Transverse colon (tissue), 4 donors: ENCODE measurements around the gene ALKBH4. TPM values are rescaled to one million over a fixed set of nuclear protein-coding genes. Genes with fewer than 3 reads are reported as not detected.
A peak's percentile ranks its signal among the peaks of the same experiment; 100 is the strongest.

Source experiments
- DNase-seq: peaks from one replicate; pipeline ENCODE4 v3.0.0-alpha.2; 2019
- H3K27ac ChIP-seq, 4 donors: fragments of 200-600 bp; sonication (generic); 2 replicates each; pipeline ENCODE4 v1.5.1; 2016 to 2018; ENCODE audit warnings: inconsistent platforms in 4 of 4
- H3K27me3 ChIP-seq: fragments of 200-600 bp; sonication (generic); 2 replicates; pipeline ENCODE4 v1.5.1; 2017; ENCODE audit warnings: inconsistent platforms
- H3K36me3 ChIP-seq, 4 donors: fragments of 200-600 bp; sonication (generic); 2 replicates each; pipeline ENCODE4 v1.5.1; 2017 to 2019; ENCODE audit warnings: inconsistent platforms in 4 of 4
- H3K4me1 ChIP-seq, 4 donors: fragments of 200-600 bp; sonication (generic); 2 replicates each; pipeline ENCODE4 v1.5.1; 2017 to 2020; ENCODE audit warnings: inconsistent platforms in 4 of 4
- H3K4me3 ChIP-seq, 4 donors: fragments of 200-600 bp; sonication (generic); 1 replicate in 1 of 4; 2 replicates in 3 of 4; pipeline versions ENCODE4 v1.5.1 to v1.6.1; 2017 to 2019; ENCODE audit warnings: inconsistent platforms in 4 of 4
- H3K9me3 ChIP-seq, 2 donors: fragments of 200-600 bp; sonication (generic); 2 replicates each; pipeline ENCODE4 v1.5.1; 2017 to 2019; ENCODE audit warnings: inconsistent platforms in 2 of 2
- CTCF ChIP-seq, 5 experiments: fragments of 200-600 bp in 3 of 5; fragments of 450-650 bp in 2 of 5; sonication (generic) in 3 of 5; IDR thresholded peaks; 1 replicate in 2 of 5; 2 replicates in 3 of 5; pipeline ENCODE4 v1.5.1; 2016 to 2017; ENCODE audit warnings: antibody characterized with exemption in 5 of 5, inconsistent platforms in 3 of 5, mild to moderate bottlenecking in 2 of 5, moderate library complexity in 1 of 5
- EP300 ChIP-seq: sonication (generic); formaldehyde crosslinking; IDR thresholded peaks from one replicate; pipeline ENCODE4 v1.6.1; 2017; ENCODE audit warnings: antibody characterized with exemption, low read depth
- POLR2A ChIP-seq: fragments of 450-650 bp; IDR thresholded peaks from one replicate; pipeline ENCODE4 v1.6.1; 2016; ENCODE audit warnings: antibody characterized with exemption, mild to moderate bottlenecking, moderate library complexity
- POLR2AphosphoS5 ChIP-seq, 3 donors: sonication (generic); formaldehyde crosslinking; IDR thresholded peaks; one replicate each; pipeline ENCODE4 v1.6.1; 2016; ENCODE audit warnings: antibody characterized with exemption in 3 of 3
- WGBS, 2 donors: methylation state at CpG; one replicate each; pipeline ENCODE4 v1.1.5; 2018; ENCODE audit warnings: low coverage in 1 of 2; 5-methylcytosine and 5-hydroxymethylcytosine counted together
- in situ Hi-C, 4 donors: fragments of 200-750 bp; cut with MboI; loops; one replicate each; pipeline versions ENCODE4 v1.15.0 to v1.15.1; 2017; ENCODE audit warnings: low sequenced_read_pairs in 3 of 4, low pct_ligation_motif_present in 1 of 4, low pct_unique_long_range_greater_than_20kb in 1 of 4
- intact Hi-C: fragments of 100-400 bp; cut with DNase I; formaldehyde crosslinking; loops from one replicate; pipeline ENCODE4 v1.15.1; 2023; ENCODE audit warnings: low total_unique reads
- total RNA-seq, 4 donors: library from RNA; depleted of rRNA; stranded (reverse); fragments of >200 nt; gene quantifications; one replicate each; pipeline ENCODE4 v1.1.0, GENCODE V29; 2016

ALKBH4 gene
- total RNA-seq, 4 donors from 2014 or later: 1.8 to 21.3 (median 14.0) TPM

DNA sequence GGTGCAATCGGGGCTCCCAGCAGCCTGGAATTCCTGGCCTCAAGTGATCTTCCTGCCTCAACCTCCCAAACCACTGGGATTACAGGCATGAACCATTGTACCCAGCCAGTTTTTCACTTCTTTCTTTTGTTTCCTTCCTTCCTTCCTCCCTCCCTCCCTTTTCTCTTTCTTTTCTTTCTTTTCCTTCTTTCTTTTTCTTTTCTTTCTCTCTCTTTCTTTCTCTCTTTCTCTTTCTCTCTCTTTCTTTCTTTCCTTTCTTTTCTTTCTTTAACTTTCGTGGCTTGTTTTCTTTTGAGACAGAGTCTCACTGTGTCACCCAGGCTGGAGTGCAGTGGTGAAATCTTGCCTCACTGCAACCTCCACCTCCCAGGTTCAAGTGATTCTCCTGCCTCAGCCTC lies 19.0 kb downstream of the ALKBH4 start:
- Histone ChIP-seq H3K4me1 (no peaks in the 10 kb centered on the region), H3K9me3 (no peaks in the 10 kb centered on the region), H3K4me3 (no peak overlapping the region), H3K27ac (peak overlapping the region in 2 of 4 donors; percentile 4 to 31), H3K36me3 (no peaks in the 10 kb centered on the region), H3K27me3 (no peaks in the 10 kb centered on the region)
- intact Hi-C loops (no loop called here), in situ Hi-C loops (no loop called here)
- 79% methylated on average over 2 of the region's 2 CpGs; no CpG with 5 or more reads in 1 of the 2 donors for WGBS, 2 donors
- no peak for TF ChIP-seq CTCF (IDR thresholded peaks at IDR 0.05)
- no peak for TF ChIP-seq POLR2AphosphoS5 (IDR thresholded peaks at IDR 0.05)
- TF ChIP-seq POLR2A: no peak
- TF ChIP-seq EP300: no peak
- no peak for DNase-seq

DNA sequence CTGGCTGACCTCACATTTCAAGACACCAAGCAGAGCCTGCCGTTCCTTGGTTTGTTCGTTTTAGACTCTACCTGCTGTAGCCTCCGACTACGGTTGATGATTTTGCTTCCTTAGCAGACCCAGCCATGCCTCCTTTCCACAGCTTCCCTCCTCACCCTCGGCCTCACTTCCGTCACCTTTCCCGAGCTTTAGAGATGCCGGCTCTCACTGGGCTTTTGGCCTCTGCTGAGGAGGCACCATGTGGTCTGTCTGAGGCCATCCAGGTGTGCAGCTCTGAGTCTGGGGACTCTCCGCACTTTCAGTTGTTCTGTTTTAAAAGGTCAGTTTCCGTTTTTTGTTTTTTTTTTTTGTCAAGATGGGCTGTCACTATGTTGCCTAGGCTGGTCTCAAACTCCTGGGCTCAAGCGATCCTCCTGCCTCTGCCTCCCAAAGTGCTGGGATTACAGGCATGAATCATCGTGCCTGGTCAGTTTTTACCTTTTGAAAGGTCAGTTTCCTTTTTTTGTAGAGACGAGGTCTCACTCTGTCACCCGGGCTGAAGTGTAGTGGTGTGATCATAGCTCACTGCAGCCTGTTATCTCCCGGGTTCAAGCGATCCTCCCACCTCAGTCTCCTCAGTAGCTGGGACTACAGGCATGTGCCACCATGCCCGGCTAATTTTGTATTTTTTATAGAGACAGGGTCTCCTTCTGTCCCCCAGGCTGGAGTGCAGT lies 19.5 kb downstream of the ALKBH4 start:
- Histone ChIP-seq H3K36me3 (no peaks in the 10 kb centered on the region), H3K4me1 (no peaks in the 10 kb centered on the region), H3K9me3 (no peaks in the 10 kb centered on the region), H3K27ac (peak overlapping the region in 2 of 4 donors; percentile 4 to 57), H3K27me3 (no peaks in the 10 kb centered on the region), H3K4me3 (no peak overlapping the region)
- DNase-seq: peak; percentile 54
- intact Hi-C loops (no loop called here), in situ Hi-C loops (no loop called here)
- no peak for TF ChIP-seq POLR2AphosphoS5 (IDR thresholded peaks at IDR 0.05)
- no peak for TF ChIP-seq POLR2A
- TF ChIP-seq EP300: no peak
- TF ChIP-seq CTCF (IDR thresholded peaks at IDR 0.05): no peak
- 71 to 80% methylated on average over 9 to 17 of the region's 17 CpGs for WGBS, 2 donors

DNA sequence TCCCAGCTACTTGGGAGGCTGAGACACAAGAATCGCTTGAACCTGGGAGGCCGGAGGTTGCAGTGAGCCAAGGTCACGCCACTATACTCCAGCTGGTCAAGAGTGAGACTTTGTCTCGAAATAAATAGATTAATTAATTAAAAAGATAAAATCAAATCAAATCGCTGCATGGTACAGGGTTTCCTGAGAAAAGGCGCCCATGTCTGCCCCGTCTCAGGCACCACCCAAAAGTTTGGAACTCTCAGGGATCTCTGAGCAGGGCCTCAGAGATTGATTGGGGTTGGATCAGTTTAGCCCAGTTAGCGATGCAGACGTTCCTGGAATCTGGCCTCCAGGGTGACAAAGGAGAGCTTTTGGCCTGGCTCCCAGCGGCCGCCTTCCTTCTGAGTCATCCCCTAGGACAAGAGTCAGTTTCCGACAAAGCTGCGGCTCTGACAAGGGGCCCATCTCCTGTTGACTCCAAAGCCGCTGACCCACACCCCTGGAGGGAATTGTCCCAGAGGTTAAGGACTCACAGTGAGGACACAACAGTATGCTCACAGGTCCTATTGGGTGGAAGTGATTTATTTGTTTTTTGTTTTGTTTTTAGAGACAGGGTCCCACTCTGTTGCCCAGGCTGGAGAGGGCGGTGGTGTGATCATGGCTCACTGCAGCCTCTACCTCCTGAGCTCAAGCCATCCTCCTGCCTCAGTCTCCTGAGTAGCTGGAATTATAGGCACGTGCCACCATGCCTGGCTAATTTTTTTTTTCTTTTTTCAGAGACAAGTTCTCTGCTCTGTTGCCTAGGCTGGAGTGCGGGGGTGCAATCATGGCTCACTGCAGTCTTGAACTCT lies 24.5 kb downstream of the ALKBH4 start:
- H3K4me1 ChIP-seq: no peaks in the 10 kb centered on the region
- no peaks in the 10 kb centered on the region for H3K9me3 ChIP-seq
- intact Hi-C loops (no loop called here), in situ Hi-C loops (no loop called here)
- H3K27ac ChIP-seq: peak overlapping the region in 3 of 4 donors; percentile 29 to 41 (median 32)
- 85 to 91% methylated on average over 3 to 17 of the region's 17 CpGs for WGBS, 2 donors
- no peaks in the 10 kb centered on the region for H3K27me3 ChIP-seq
- TF ChIP-seq POLR2AphosphoS5 (IDR thresholded peaks at IDR 0.05): no peak
- no peak for TF ChIP-seq EP300
- no peak for TF ChIP-seq CTCF (IDR thresholded peaks at IDR 0.05)
- no peak for TF ChIP-seq POLR2A
- H3K36me3 ChIP-seq: no peaks in the 10 kb centered on the region
- no peak overlapping the region for H3K4me3 ChIP-seq
- no peak for DNase-seq

- Histone ChIP-seq H3K9me3 (no peaks in the 10 kb centered on the region), H3K4me3 (no peak overlapping the region), H3K27ac (no peak overlapping the region), H3K36me3 (no peaks in the 10 kb centered on the region), H3K4me1 (peaks cover 14 to 27% (median 21%) of the 10 kb centered on the region in 4 donors), H3K27me3 (no peaks in the 10 kb centered on the region)
- DNase-seq: no peak
- intact Hi-C loops: no loop called here
- in situ Hi-C loops: no loop called here
- TF ChIP-seq EP300: no peak
- TF ChIP-seq POLR2AphosphoS5 (IDR thresholded peaks at IDR 0.05): no peak
- no peak for TF ChIP-seq CTCF (IDR thresholded peaks at IDR 0.05)
- TF ChIP-seq POLR2A: no peak
- 82 to 87% methylated on average over 6 to 10 of the region's 10 CpGs for WGBS, 2 donors
Observed at GRCh38 chr7:102436118-102436517, 28.5 kb downstream of the ALKBH4 start.
